Muscle layer of duodenum (tissue), 2 donors: ENCODE measurements around the gene FKBP11.
"Not testable (repeated sequence)": the region's sequence is repeated elsewhere in the genome, so short reads cannot be mapped to it uniquely, and the experiment has no call there.

Experiments
- H3K27ac ChIP-seq: one replicate; pipeline ENCODE4 v1.7.0; 2013; ENCODE audit warnings: mild to moderate bottlenecking, low read length
- H3K27me3 ChIP-seq: one replicate; pipeline ENCODE4 v1.7.0; 2013; ENCODE audit warnings: low read depth, mild to moderate bottlenecking, control low read depth, low read length
- H3K36me3 ChIP-seq, 2 donors: one replicate each; pipeline ENCODE4 v1.7.0; 2013; ENCODE audit warnings: low read length in 2 of 2, control low read depth in 1 of 2, mild to moderate bottlenecking in 1 of 2; ENCODE audit not compliant: insufficient read depth in 2 of 2, control insufficient read depth in 1 of 2
- H3K4me1 ChIP-seq, 2 donors: one replicate each; pipeline ENCODE4 v1.7.0; 2013; ENCODE audit warnings: low read length in 2 of 2, mild to moderate bottlenecking in 2 of 2, control low read depth in 1 of 2, moderate library complexity in 1 of 2; ENCODE audit not compliant: insufficient read depth in 2 of 2, control insufficient read depth in 1 of 2
- H3K4me3 ChIP-seq, 2 donors: one replicate each; pipeline ENCODE4 v1.7.0; 2013; ENCODE audit warnings: low read length in 2 of 2, low read depth in 1 of 2, mild to moderate bottlenecking in 1 of 2
- H3K9me3 ChIP-seq, 2 donors: one replicate each; pipeline ENCODE4 v1.7.0; 2013; ENCODE audit warnings: low read length in 2 of 2, control low read depth in 1 of 2, mild to moderate bottlenecking in 1 of 2; ENCODE audit not compliant: control insufficient read depth in 1 of 2
- donor health status: healthy.

Gene FKBP11

GRCh38 chr12:48930475-48930874, 5.2 kb upstream of the FKBP11 start:
- Histone ChIP-seq H3K9me3 (no peaks in the 10 kb centered on the region), H3K4me3 (no peak overlapping the region), H3K36me3 (peaks cover 24 to 25% of the 10 kb centered on the region in 2 donors), H3K27me3 (no peaks in the 10 kb centered on the region), H3K4me1 (no peaks in the 10 kb centered on the region), H3K27ac (no peak overlapping the region)

DNA sequence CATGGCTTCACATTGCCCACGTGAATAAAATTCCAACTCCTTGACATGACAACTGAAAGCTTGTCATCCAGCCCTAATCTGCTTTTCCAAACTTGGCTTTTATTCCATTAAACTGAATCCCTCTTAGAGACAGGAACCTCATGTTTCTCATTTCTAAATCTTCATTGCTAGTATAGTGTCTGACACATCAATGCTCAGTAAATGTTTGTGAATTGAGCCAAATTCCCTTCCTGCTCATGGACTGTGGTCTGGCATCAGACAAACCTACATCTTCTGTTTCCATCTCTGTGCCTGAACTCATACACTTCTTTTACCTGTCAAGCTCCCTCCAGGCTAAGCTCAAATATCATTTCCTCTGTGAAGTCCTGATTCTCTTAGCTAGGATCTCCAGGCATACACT, 4.3 kb upstream of the FKBP11 start:
- Histone ChIP-seq H3K9me3 (no peaks in the 10 kb centered on the region), H3K4me3 (no peak overlapping the region), H3K36me3 (peaks cover 20 to 21% of the 10 kb centered on the region in 2 donors), H3K27me3 (no peaks in the 10 kb centered on the region), H3K27ac (no peak overlapping the region), H3K4me1 (no peaks in the 10 kb centered on the region)

- H3K4me1 ChIP-seq: peaks cover 0 to 5% of the 10 kb centered on the region in 2 donors
- no peaks in the 10 kb centered on the region for H3K9me3 ChIP-seq
- no peaks in the 10 kb centered on the region for H3K27me3 ChIP-seq
- H3K36me3 ChIP-seq: peaks cover 9 to 14% of the 10 kb centered on the region in 2 donors
- no peak overlapping the region for H3K4me3 ChIP-seq
- no peak overlapping the region for H3K27ac ChIP-seq
Observed at GRCh38 chr12:48927261-48927660, 2.0 kb upstream of the FKBP11 start.

DNA sequence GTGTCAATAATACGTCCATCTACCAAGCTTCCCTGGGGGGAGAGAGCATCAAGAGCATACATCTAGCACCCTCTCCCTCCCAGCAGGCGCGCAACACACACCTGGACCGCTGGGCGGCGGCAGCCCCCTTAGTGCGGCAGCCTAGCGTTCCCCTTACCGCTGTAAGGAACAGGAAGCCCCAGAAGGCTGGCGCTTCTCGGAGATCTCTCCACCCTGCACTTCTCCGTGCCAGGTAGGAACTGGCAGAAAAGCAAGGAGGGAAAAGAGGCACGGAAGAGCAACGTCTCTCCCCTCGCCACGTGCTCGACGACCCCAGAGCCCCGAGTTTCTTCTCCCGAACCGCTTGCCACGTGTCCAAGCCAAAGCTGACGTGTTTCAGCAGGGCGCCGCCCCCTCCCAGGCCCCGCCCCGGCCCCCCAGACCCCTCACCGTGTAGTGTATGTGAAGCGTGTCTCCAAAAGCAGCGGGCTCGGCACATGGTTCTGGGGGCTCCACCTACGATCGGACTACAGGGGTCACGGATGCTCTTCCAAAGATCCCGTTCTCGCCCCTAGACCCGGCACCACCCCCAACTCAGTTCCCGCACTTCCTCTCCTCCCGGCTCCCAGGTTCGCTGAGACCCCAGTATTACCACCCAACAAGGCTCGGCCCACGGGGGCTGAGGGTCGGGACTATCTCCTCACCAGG, 532 bp downstream of the FKBP11 start:
- no peaks in the 10 kb centered on the region for H3K9me3 ChIP-seq
- H3K27me3 ChIP-seq: no peaks in the 10 kb centered on the region
- H3K27ac ChIP-seq: no peak overlapping the region
- peaks cover 0 to 5% of the 10 kb centered on the region in 2 donors for H3K4me1 ChIP-seq
- H3K4me3 ChIP-seq: peak overlapping the region; percentile 81 to 97
- H3K36me3 ChIP-seq: peaks cover 0 to 5% of the 10 kb centered on the region in 2 donors

- Histone ChIP-seq H3K27me3 (no peaks in the 10 kb centered on the region), H3K36me3 (peaks cover 0 to 3% of the 10 kb centered on the region in 2 donors), H3K9me3 (no peaks in the 10 kb centered on the region)
Observed at GRCh38 chr12:48923117-48923516, 2.2 kb downstream of the FKBP11 start.

DNA sequence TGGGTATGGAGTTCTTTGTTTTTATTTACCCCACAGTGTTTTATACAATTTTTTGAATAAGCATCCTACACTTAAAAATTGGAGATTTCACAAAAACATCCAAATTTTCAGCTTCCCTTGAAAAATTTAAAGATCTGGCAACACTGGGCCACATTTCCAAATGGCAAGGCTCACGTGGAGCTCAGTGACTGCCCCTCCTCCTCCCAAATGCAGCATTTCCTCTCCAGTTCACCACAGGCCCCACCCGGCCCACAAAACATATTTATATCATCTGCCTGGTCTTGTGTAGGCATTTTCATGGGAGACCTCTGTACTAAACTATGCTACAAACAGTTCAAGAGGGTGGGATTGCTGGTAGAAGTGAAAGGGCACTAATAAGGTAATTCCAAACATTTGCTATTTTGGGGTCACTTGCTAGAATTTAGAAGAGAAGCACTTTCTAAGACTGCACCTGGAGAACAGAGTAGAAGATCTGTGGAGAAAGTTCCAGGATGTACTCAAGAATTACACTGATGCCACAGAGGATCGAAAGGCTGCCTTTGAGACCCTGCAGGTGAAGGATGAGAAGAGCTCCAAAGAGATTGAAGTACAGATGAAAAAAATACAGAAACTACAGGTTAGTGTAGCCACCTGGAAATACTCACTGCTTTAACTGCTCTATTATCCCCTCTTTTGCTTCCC, 7.3 kb downstream of the FKBP11 start:
- H3K4me3 ChIP-seq: peak overlapping the region in 1 of 2 donors; percentile 14
- no peak overlapping the region for H3K27ac ChIP-seq
- H3K9me3 ChIP-seq: no peaks in the 10 kb centered on the region
- no peaks in the 10 kb centered on the region for H3K27me3 ChIP-seq
- H3K36me3 ChIP-seq: peaks cover 0 to 3% of the 10 kb centered on the region in 2 donors
- no peaks in the 10 kb centered on the region for H3K4me1 ChIP-seq

More at GRCh38 chr12:48923117-48923516, 2.2 kb downstream of the FKBP11 start:
- Histone ChIP-seq H3K27ac (no peak overlapping the region), H3K4me3 (no peak overlapping the region), H3K4me1 (peaks cover 0 to 5% of the 10 kb centered on the region in 2 donors)

- no peaks in the 10 kb centered on the region for H3K27me3 ChIP-seq
- no peak overlapping the region for H3K4me3 ChIP-seq
- H3K4me1 ChIP-seq: no peaks in the 10 kb centered on the region
- no peaks in the 10 kb centered on the region for H3K9me3 ChIP-seq
- no peaks in the 10 kb centered on the region for H3K36me3 ChIP-seq
- no peak overlapping the region for H3K27ac ChIP-seq
Observed at GRCh38 chr12:48910196-48910595, 15.1 kb downstream of the FKBP11 start.

DNA sequence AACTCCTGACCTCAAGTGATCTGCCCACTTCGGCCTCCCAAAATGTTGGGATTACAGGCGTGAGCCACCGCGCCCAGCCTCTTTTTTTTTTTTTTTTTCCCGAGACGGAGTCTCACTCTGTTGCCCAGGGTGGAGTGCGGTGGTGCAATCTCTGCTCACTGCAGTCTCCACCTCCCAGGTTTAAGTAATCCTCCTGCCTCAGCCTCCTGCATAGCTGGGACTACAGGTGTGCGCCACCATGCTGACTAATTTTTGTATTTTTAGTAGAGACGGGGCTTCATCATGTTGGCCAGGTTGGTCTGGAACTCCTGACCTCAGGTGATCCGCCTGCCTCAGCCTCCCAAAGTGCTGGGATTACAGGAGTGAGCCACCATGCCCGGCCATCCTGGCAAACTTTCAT, 15.6 kb downstream of the FKBP11 start:
- not testable (repeated sequence) for H3K4me3 ChIP-seq, H3K27ac ChIP-seq, H3K9me3 ChIP-seq, H3K27me3 ChIP-seq, H3K4me1 ChIP-seq, H3K36me3 ChIP-seq

GRCh38 chr12:48907245-48907644, 18.0 kb downstream of the FKBP11 start:
- Histone ChIP-seq H3K27ac (no peak overlapping the region), H3K27me3 (no peaks in the 10 kb centered on the region), H3K4me3 (no peak overlapping the region), H3K9me3 (no peaks in the 10 kb centered on the region), H3K4me1 (peaks cover 4 to 5% of the 10 kb centered on the region in 2 donors), H3K36me3 (no peaks in the 10 kb centered on the region)

- peak overlapping the region; percentile 60 to 69 for H3K4me3 ChIP-seq
- no peaks in the 10 kb centered on the region for H3K36me3 ChIP-seq
- H3K9me3 ChIP-seq: no peaks in the 10 kb centered on the region
- peaks cover 4 to 5% of the 10 kb centered on the region in 2 donors for H3K4me1 ChIP-seq
- no peaks in the 10 kb centered on the region for H3K27me3 ChIP-seq
- no peak overlapping the region for H3K27ac ChIP-seq
Observed at GRCh38 chr12:48903982-48904411, 21.3 kb downstream of the FKBP11 start.

DNA sequence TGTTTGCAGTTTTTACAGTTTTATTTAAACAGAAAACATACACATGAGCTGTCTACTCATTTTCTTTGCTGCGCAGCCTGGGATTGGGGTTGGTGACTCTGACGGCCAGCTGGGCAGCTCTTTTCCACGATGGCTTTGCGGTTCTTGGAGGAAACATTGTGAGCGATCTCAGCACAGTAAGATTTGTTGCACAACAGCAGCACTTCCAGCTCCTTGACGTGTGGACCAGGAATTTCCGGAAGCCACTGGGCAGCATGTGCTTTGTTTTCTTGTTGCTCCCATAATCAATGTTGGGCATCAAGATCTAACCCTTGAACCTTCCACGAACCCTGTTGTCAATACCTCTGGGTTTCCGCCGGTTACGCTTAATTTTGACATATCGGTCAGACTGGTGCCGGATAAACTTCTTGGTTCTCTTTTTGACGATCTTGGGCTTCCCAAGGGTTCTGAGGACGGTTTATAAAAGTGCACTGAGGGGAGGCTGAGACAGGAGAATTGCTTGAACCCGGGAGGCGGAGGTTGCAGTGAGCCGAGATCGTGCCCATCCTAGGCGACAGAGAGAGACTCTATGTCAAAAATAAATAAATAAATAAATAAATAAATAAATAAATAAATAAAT, 21.8 kb downstream of the FKBP11 start:
- Histone ChIP-seq H3K4me3 (no peak overlapping the region), H3K27me3 (no peaks in the 10 kb centered on the region), H3K27ac (no peak overlapping the region), H3K4me1 (peaks cover 4 to 5% of the 10 kb centered on the region in 2 donors), H3K9me3 (no peaks in the 10 kb centered on the region), H3K36me3 (no peaks in the 10 kb centered on the region)
